Erythroblast (primary cell): ENCODE results near the gene PGBD5.

Experiments
- GATA1 ChIP-seq: IDR thresholded peaks from 2 replicates; pipeline ENCODE4 v1.6.1; 2011; ENCODE audit warnings: low read depth, mild to moderate bottlenecking, control low read depth, low read length, moderate library complexity
- POLR2A ChIP-seq: IDR thresholded peaks from 2 replicates; pipeline ENCODE4 v1.6.1; 2011; ENCODE audit warnings: mild to moderate bottlenecking, low read length

DNA sequence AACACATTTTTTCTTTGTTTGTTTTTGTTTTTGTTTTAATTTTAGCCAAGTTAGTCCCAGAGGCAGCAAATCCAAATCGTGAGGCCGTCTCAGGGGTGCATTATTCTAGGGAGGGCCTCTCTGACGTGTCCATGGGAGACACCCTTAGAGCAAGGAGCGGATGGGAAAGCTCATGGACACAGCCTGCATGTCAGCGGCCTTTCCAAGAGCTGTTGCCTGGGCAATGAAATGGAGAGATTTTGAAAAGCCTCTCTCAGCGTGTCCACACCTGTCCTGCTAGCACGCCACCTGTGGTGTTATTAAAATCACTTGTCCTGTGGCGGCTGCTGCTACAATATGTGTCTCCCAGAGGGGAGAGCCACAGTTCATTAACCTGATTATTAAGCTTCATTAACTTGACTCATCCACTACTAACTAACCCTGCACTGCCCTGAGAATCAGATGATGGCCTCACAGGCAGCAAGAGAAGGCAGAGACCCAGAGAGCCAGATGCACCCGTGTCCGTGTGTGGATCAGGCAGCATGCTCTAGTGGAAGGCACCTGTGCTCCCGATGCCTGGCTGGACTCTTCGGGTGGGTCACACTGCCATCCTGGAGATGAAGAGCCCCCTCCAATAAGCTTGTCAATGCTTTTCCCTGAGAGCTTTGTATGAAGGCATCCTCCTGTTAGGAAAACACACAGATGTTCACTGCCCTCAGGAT, 133.3 kb downstream of the PGBD5 start:
- TF ChIP-seq POLR2A: no peak
- TF ChIP-seq GATA1: no peak
